Endothelial cell of umbilical vein (primary cell): ENCODE results near the gene PRCC. TPM values are rescaled to one million over a fixed set of nuclear protein-coding genes. Genes with fewer than 3 reads are reported as not detected.

Experiments used
- BruUV-seq: library from RNA; stranded (reverse); fragments of 400-500 nt; replicated peaks from 2 replicates; lab custom pipeline; 2021; lab: Mats Ljungman, UMichigan
- CTCF ChIA-PET: fragments of 300-600, 350-600 bp; sonication (Branson Sonifier 250); formaldehyde crosslinking; loops from one replicate; lab custom pipeline; 2021; ENCODE audit warnings: antibody characterized with exemption, inconsistent platforms; lab: Charles Lee
- POLR2A ChIA-PET: fragments of 300-600, 350-600 bp; sonication (Branson Sonifier 250); formaldehyde crosslinking; loops from one replicate; lab custom pipeline; 2021; ENCODE audit warnings: antibody characterized with exemption, inconsistent platforms; lab: Charles Lee
- DNase-seq: peaks from one replicate; pipeline ENCODE4 v3.0.0-alpha.2; 2011; ENCODE audit warnings: low read depth, low spot score
- FAIRE-seq: peaks from 2 replicates; lab custom pipeline; 2011; peaks lifted over from hg19 to GRCh38; lab: Jason Lieb, UNC
- H2AFZ ChIP-seq: 2 replicates; pipeline ENCODE4 v1.6.0; 2012; ENCODE audit warnings: low read depth, low read length, control low read depth, inconsistent platforms
- H3K27ac ChIP-seq: 2 replicates; pipeline ENCODE4 v1.5.1; 2011; ENCODE audit warnings: low read depth, mild to moderate bottlenecking, control low read depth, low read length, moderate library complexity; ENCODE audit not compliant: insufficient read depth
- H3K27me3 ChIP-seq, 2 experiments: 2 replicates each; pipeline versions ENCODE4 v1.6.0 to v1.6.1; 2011; ENCODE audit warnings: low read length in 2 of 2, mixed read lengths in 1 of 2; ENCODE audit not compliant: control insufficient read depth in 2 of 2, insufficient read depth in 2 of 2
- H3K36me3 ChIP-seq, 2 experiments: 2 replicates in 1 of 2; 3 replicates in 1 of 2; pipeline ENCODE4 v1.5.1; 2011; ENCODE audit warnings: low read length in 2 of 2, mild to moderate bottlenecking in 1 of 2, moderate library complexity in 1 of 2; ENCODE audit not compliant: control insufficient read depth in 2 of 2, insufficient read depth in 2 of 2; ENCODE audit errors: extremely low read depth in 1 of 2
- H3K4me1 ChIP-seq: 3 replicates; pipeline ENCODE4 v1.5.1; 2011; ENCODE audit warnings: mild to moderate bottlenecking, low read length; ENCODE audit not compliant: control insufficient read depth, insufficient read depth; ENCODE audit errors: extremely low read depth
- H3K4me2 ChIP-seq: 2 replicates; pipeline ENCODE4 v1.6.1; 2011; ENCODE audit warnings: low read length, control low read depth, mixed read lengths; ENCODE audit not compliant: insufficient read depth
- H3K4me3 ChIP-seq, 3 experiments: fragments of 200-600 bp in 1 of 3; sonication (generic), shearing (Covaris generic) in 1 of 3; replicated peaks in 1 of 3; 2 replicates each; pipeline ENCODE4 v1.5.1; 2011 to 2016; ENCODE audit warnings: control low read depth in 3 of 3, low read length in 3 of 3, mild to moderate bottlenecking in 2 of 3, inconsistent platforms in 1 of 3, low read depth in 1 of 3, moderate library complexity in 1 of 3; ENCODE audit not compliant: insufficient read depth in 1 of 3
- H3K79me2 ChIP-seq: 2 replicates; pipeline ENCODE4 v1.6.0; 2012; ENCODE audit warnings: low read length, inconsistent platforms; ENCODE audit not compliant: control insufficient read depth, insufficient read depth
- H3K9ac ChIP-seq: replicated peaks from 2 replicates; pipeline ENCODE3; 2011; ENCODE audit warnings: low read length, control low read depth; ENCODE audit not compliant: insufficient read depth; ENCODE audit errors: extremely low read depth
- H3K9me1 ChIP-seq: replicated peaks from 3 replicates; pipeline ENCODE4 v1.6.0; 2011; ENCODE audit warnings: mild to moderate bottlenecking, low read length; ENCODE audit not compliant: control insufficient read depth, insufficient read depth; ENCODE audit errors: extremely low read depth
- H3K9me3 ChIP-seq: replicated peaks from 2 replicates; pipeline ENCODE4 v1.5.1; 2012; ENCODE audit warnings: low read length, inconsistent platforms; ENCODE audit not compliant: control insufficient read depth, insufficient read depth
- H4K20me1 ChIP-seq: replicated peaks from 2 replicates; pipeline ENCODE3; 2011; ENCODE audit warnings: mild to moderate bottlenecking, low read length; ENCODE audit not compliant: control insufficient read depth, insufficient read depth; ENCODE audit errors: extremely low read depth
- EZH2 ChIP-seq: IDR thresholded peaks from 2 replicates; pipeline ENCODE4 v1.6.1; 2012; ENCODE audit warnings: borderline replicate concordance, low read depth, mild to moderate bottlenecking, moderate library complexity, low read length, inconsistent platforms; ENCODE audit not compliant: severe bottlenecking
- FOS ChIP-seq: IDR thresholded peaks from 2 replicates; pipeline ENCODE4 v1.6.1; 2011; ENCODE audit warnings: mild to moderate bottlenecking, low read length, moderate library complexity, borderline replicate concordance; ENCODE audit not compliant: insufficient read depth
- GATA2 ChIP-seq: IDR thresholded peaks from 2 replicates; pipeline ENCODE4 v1.7.0; 2011; ENCODE audit warnings: low read depth, mild to moderate bottlenecking, moderate library complexity, mixed read lengths, low read length; ENCODE audit not compliant: insufficient read length, insufficient read depth
- JUN ChIP-seq: IDR thresholded peaks from 2 replicates; pipeline ENCODE4 v1.6.1; 2011; ENCODE audit warnings: borderline replicate concordance, low read depth; ENCODE audit not compliant: insufficient read length, insufficient read depth
- MYC ChIP-seq: IDR thresholded peaks from one replicate; pipeline ENCODE4 v1.6.1; 2011; ENCODE audit warnings: mild to moderate bottlenecking, low read depth, low read length
- POLR2A ChIP-seq: IDR thresholded peaks from 2 replicates; pipeline ENCODE4 v1.6.1; 2012; ENCODE audit warnings: low read depth, mild to moderate bottlenecking, control low read depth, low read length
- POLR2AphosphoS5 ChIP-seq: IDR thresholded peaks from 2 replicates; pipeline ENCODE4 v1.6.1; 2012; ENCODE audit warnings: low read depth, mild to moderate bottlenecking, control low read depth, low read length, moderate library complexity; ENCODE audit not compliant: insufficient read depth
- dilution Hi-C: fragments of 300-500 bp; cut with MboI; formaldehyde crosslinking; loops from one replicate; pipeline ENCODE4 v1.15.0; 2019; ENCODE audit warnings: low sequenced_read_pairs; ENCODE audit not compliant: extremely low pct_ligation_motif_present
- intact Hi-C: fragments of 100-400 bp; cut with micrococcal nuclease; formaldehyde crosslinking; loops from one replicate; pipeline ENCODE4 v1.10.0; 2022
- polyA plus RNA-seq, 4 experiments: library from polyadenylated mRNA; depleted of rRNA in 3 of 4; stranded (reverse) in 3 of 4; unstranded in 1 of 4; fragments of >200 nt; gene quantifications; 2 replicates each; pipeline versions ENCODE4 v1.2.1 to v1.2.3, GENCODE V29; 2011 to 2012; ENCODE audit warnings: missing spikeins in 1 of 4
- total RNA-seq: library from RNA; stranded (reverse); gene quantifications from 2 replicates; pipeline ENCODE4 v1.2.3, GENCODE V29; 2021
- TF ChIP-seq, protein P1 (sequence below), 2 donors: IDR thresholded peaks; 1 replicate in 1 of 2; 2 replicates in 1 of 2; pipeline ENCODE4 v1.5.1; 2011; ENCODE audit warnings: low read length in 2 of 2, mild to moderate bottlenecking in 2 of 2, moderate library complexity in 2 of 2, control low read depth in 1 of 2, inconsistent platforms in 1 of 2, low read depth in 1 of 2; ENCODE audit not compliant: insufficient read depth in 1 of 2; ENCODE audit errors: extremely low read depth in 1 of 2
- TF ChIP-seq, protein P2 (sequence below): IDR thresholded peaks from 2 replicates; pipeline ENCODE4 v1.6.1; 2011; ENCODE audit not compliant: insufficient read depth, insufficient read length

PRCC gene
- total and polyA plus RNA-seq, 2 donors (not counting 3 experiments of a cell fraction or from before 2014, with no cell fraction given), result 71.5 to 77.4 TPM

DNA sequence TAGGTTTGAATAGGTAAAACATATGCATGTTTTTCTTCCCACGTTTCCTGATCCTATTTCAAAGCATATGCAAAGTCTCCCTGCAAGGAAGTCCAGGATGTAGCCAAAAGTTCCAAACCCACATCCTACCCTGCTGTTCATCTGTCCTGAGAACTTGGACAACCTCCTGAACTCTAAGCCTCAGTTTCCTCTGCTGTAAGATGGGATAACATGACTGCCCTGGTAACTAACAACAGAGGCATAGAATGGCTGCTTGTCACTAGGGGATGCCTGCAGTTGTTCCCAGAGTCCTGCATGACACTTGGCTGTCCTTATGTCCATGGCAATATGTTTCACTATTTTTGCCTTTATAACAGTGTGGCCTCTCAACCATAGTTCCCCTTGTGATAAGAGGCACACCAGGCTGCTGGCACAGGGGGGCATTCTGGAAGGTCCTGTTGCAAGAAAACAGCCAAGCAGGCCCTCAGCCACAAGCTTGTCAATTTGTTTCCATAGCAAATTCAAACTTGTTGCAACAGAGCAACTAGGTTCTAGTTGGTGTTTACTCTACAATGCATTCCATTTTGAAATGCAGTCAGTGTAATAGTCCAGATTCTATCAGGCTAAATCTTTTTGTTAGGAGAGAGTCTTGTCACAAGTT is 14.4 kb upstream of the PRCC start:
- Histone ChIP-seq H3K27ac (no peak overlapping the region), H4K20me1 (no peaks in the 10 kb centered on the region), H3K4me3 (peak overlapping the region in 2 of 3 experiments; percentile 73 to 94), H3K9ac (peak overlapping the region; percentile 69), H3K36me3 (no peaks in the 10 kb centered on the region), H3K9me1 (no peaks in the 10 kb centered on the region), H3K9me3 (no peaks in the 10 kb centered on the region), H2AFZ (no peak overlapping the region), H3K79me2 (peaks cover 42% of the 10 kb centered on the region), H3K27me3 (no peaks in the 10 kb centered on the region), H3K4me1 (peaks cover 33% of the 10 kb centered on the region), H3K4me2 (peak overlapping the region; percentile 47)
- POLR2A ChIA-PET, result interaction anchor here (1.6 to 2.3 kb wide), 2 partner anchors 12 to 15 kb away, joined by 6 to 27 read pairs; partner anchors contain the start of genes MRPL24 and PRCC
- no TSS peak for BruUV-seq
- intact Hi-C loops, result no loop called here
- FAIRE-seq (peak; percentile 59), DNase-seq (no peak)
- TF ChIP-seq POLR2A (no peak), GATA2 (no peak), FOS (no peak)
- TF ChIP-seq, protein P1, sequence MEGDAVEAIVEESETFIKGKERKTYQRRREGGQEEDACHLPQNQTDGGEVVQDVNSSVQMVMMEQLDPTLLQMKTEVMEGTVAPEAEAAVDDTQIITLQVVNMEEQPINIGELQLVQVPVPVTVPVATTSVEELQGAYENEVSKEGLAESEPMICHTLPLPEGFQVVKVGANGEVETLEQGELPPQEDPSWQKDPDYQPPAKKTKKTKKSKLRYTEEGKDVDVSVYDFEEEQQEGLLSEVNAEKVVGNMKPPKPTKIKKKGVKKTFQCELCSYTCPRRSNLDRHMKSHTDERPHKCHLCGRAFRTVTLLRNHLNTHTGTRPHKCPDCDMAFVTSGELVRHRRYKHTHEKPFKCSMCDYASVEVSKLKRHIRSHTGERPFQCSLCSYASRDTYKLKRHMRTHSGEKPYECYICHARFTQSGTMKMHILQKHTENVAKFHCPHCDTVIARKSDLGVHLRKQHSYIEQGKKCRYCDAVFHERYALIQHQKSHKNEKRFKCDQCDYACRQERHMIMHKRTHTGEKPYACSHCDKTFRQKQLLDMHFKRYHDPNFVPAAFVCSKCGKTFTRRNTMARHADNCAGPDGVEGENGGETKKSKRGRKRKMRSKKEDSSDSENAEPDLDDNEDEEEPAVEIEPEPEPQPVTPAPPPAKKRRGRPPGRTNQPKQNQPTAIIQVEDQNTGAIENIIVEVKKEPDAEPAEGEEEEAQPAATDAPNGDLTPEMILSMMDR (IDR thresholded peaks at IDR 0.05; ENCODE audit: extremely low read depth in 1 of 2, insufficient read depth in 1 of 2, low read depth in 1 of 2, low read length in 2 of 2), result no peak
- CTCF ChIA-PET, result interaction anchor here (1.9 to 3.9 kb wide), 6 partner anchors 8 to 107 kb away, joined by 9 to 49 read pairs (median 16); partner anchors contain the start of genes INSRR, ISG20L2, METTL25B and MRPL24
- dilution Hi-C loops, result no loop called here

DNA sequence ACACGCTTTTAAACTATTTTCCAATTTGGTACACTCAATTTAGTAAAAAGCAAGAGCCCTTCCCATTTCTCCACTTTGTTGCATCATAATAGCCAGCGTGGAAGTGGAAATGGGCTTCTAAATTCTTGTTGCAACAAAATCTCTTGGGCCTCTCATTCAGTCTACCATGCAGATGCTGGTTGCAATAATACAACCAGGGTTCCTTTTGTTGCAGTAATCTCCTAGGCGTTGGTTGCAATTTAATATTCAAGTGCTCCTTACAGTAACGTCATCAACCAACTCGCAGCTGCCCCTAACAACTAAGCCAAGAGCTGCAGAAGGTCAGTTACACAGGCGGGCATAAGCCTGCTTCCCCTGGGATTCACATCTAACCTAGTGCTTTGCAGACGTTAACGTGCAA is 13.1 kb upstream of the PRCC start:
- no peak overlapping the region for H2AFZ ChIP-seq
- DNase-seq (no peak), FAIRE-seq (no peak)
- H3K9ac ChIP-seq, result no peak overlapping the region
- no peak overlapping the region for H3K4me2 ChIP-seq
- no peak overlapping the region for H3K4me3 ChIP-seq
- no peaks in the 10 kb centered on the region for H3K27me3 ChIP-seq
- no peaks in the 10 kb centered on the region for H3K9me3 ChIP-seq
- H3K4me1 ChIP-seq, result peaks cover 21% of the 10 kb centered on the region
- TF ChIP-seq JUN (no peak), MYC (no peak), GATA2 (no peak), POLR2AphosphoS5 (no peak), FOS (no peak), EZH2 (no peak), POLR2A (no peak)
- TF ChIP-seq, protein P1 (IDR thresholded peaks at IDR 0.05; ENCODE audit: extremely low read depth in 1 of 2, insufficient read depth in 1 of 2, low read depth in 1 of 2, low read length in 2 of 2), result no peak
- TF ChIP-seq, protein P2, sequence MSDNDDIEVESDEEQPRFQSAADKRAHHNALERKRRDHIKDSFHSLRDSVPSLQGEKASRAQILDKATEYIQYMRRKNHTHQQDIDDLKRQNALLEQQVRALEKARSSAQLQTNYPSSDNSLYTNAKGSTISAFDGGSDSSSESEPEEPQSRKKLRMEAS, result no peak
- ChIA-PET CTCF (no interaction called here), POLR2A (no interaction called here)
- no TSS peak for BruUV-seq
- H3K9me1 ChIP-seq, result no peaks in the 10 kb centered on the region
- intact Hi-C loops (no loop called here), dilution Hi-C loops (no loop called here)
- no peaks in the 10 kb centered on the region for H4K20me1 ChIP-seq
- H3K79me2 ChIP-seq, result peaks cover 30% of the 10 kb centered on the region
- H3K36me3 ChIP-seq, result no peaks in the 10 kb centered on the region
- H3K27ac ChIP-seq, result no peak overlapping the region
